WTC11 (cell line): ENCODE data around the gene CPO. TPM values are rescaled to one million over a fixed set of nuclear protein-coding genes. Genes with fewer than 3 reads are reported as not detected.

Experiments
- ATAC-seq: fragments of 200-7000 bp; cut with Tn5 transposase; 2 replicates; pipeline ENCODE4 v1.10.0; 2021; ENCODE audit warnings: mild to moderate bottlenecking, moderate library complexity
- CTCF ChIA-PET: fragments of 300-600 bp; sonication (Branson Sonifier 250); formaldehyde crosslinking; loops from one replicate; lab custom pipeline; 2021; ENCODE audit warnings: antibody characterized with exemption; lab: Charles Lee
- POLR2A ChIA-PET: fragments of 350-600 bp; sonication (Branson Sonifier 250); formaldehyde crosslinking; loops from one replicate; lab custom pipeline; 2021; ENCODE audit warnings: antibody characterized with exemption; lab: Charles Lee
- DNase-seq: peaks from one replicate; pipeline ENCODE4 v3.0.0; 2021; ENCODE audit warnings: low spot score
- H3K27ac Mint-ChIP-seq: 2 replicates; pipeline ENCODE4 v1.8.0; 2021; ENCODE audit warnings: mixed read lengths
- H3K27me3 Mint-ChIP-seq: 2 replicates; pipeline ENCODE4 v1.8.0; 2021; ENCODE audit warnings: low read depth, mild to moderate bottlenecking, moderate library complexity, mixed read lengths
- H3K36me3 Mint-ChIP-seq: 2 replicates; pipeline ENCODE4 v1.8.0; 2021; ENCODE audit warnings: mixed read lengths
- H3K4me1 Mint-ChIP-seq: 2 replicates; pipeline ENCODE4 v1.8.0; 2022; ENCODE audit warnings: mixed read lengths
- H3K4me3 Mint-ChIP-seq: 2 replicates; pipeline ENCODE4 v1.8.0; 2021; ENCODE audit warnings: mild to moderate bottlenecking, moderate library complexity, mixed read lengths
- H3K9me3 Mint-ChIP-seq: 2 replicates; pipeline ENCODE4 v1.8.0; 2021; ENCODE audit warnings: mixed read lengths
- AR ChIP-seq: fragments of 250-450 bp; sonication (Bioruptor Pico); IDR thresholded peaks from 2 replicates; pipeline ENCODE4 v1.9.0; 2021; ENCODE audit warnings: mild to moderate bottlenecking
- CREB1 ChIP-seq: sonication (generic); formaldehyde crosslinking; IDR thresholded peaks from 2 replicates; pipeline ENCODE4 v1.8.0; 2023; ENCODE audit warnings: mild to moderate bottlenecking, missing genetic modification reagents
- CREM ChIP-seq: sonication (generic); formaldehyde crosslinking; IDR thresholded peaks from 2 replicates; pipeline ENCODE4 v1.8.1; 2022; ENCODE audit warnings: mild to moderate bottlenecking, missing genetic modification reagents, moderate library complexity
- E2F4 ChIP-seq: sonication (generic); formaldehyde crosslinking; IDR thresholded peaks from 2 replicates; pipeline ENCODE4 v1.8.1; 2022; ENCODE audit warnings: low read depth, mild to moderate bottlenecking, moderate library complexity, missing genetic modification reagents, borderline replicate concordance
- FOXJ3 ChIP-seq: sonication (generic); formaldehyde crosslinking; IDR thresholded peaks from 2 replicates; pipeline ENCODE4 v1.9.0; 2021; ENCODE audit warnings: missing genetic modification reagents, mild to moderate bottlenecking, borderline replicate concordance
- GRHL2 ChIP-seq: fragments of 250-450 bp; sonication (Bioruptor Pico); IDR thresholded peaks from 2 replicates; pipeline ENCODE4 v1.8.0; 2022; ENCODE audit warnings: mild to moderate bottlenecking, moderate library complexity; ENCODE audit not compliant: insufficient replicate concordance, severe bottlenecking
- HMGA2 ChIP-seq: fragments of 250-450 bp; sonication (Bioruptor Pico); IDR thresholded peaks from 2 replicates; pipeline ENCODE4 v1.4.0; 2021; ENCODE audit warnings: mild to moderate bottlenecking, moderate library complexity
- KAT7 ChIP-seq: sonication (generic); formaldehyde crosslinking; IDR thresholded peaks from 2 replicates; pipeline ENCODE4 v1.8.1; 2023; ENCODE audit warnings: missing genetic modification reagents, mild to moderate bottlenecking, borderline replicate concordance
- MXD4 ChIP-seq: fragments of 250-450 bp; sonication (Bioruptor Pico); IDR thresholded peaks from 2 replicates; pipeline ENCODE4 v1.8.0; 2021; ENCODE audit warnings: mild to moderate bottlenecking, moderate library complexity, borderline replicate concordance
- MYBL2 ChIP-seq: sonication (generic); formaldehyde crosslinking; IDR thresholded peaks from 2 replicates; pipeline ENCODE4 v1.8.1; 2023; ENCODE audit warnings: mild to moderate bottlenecking, moderate library complexity, missing genetic modification reagents
- NFATC4 ChIP-seq: fragments of 250-450 bp; sonication (Bioruptor Pico); IDR thresholded peaks from 2 replicates; pipeline ENCODE4 v1.9.0; 2021; ENCODE audit warnings: mild to moderate bottlenecking
- NFE2L1 ChIP-seq: sonication (generic); formaldehyde crosslinking; IDR thresholded peaks from 2 replicates; pipeline ENCODE4 v1.8.1; 2023; ENCODE audit warnings: missing genetic modification reagents
- PRRX2 ChIP-seq: fragments of 250-450 bp; sonication (Bioruptor Pico); IDR thresholded peaks from 2 replicates; pipeline ENCODE4 v1.8.0; 2021; ENCODE audit warnings: mild to moderate bottlenecking
- RELA ChIP-seq: sonication (generic); formaldehyde crosslinking; IDR thresholded peaks from 2 replicates; pipeline ENCODE4 v1.8.1; 2022; ENCODE audit warnings: missing genetic modification reagents, mild to moderate bottlenecking, borderline replicate concordance
- SMAD4 ChIP-seq: sonication (generic); formaldehyde crosslinking; IDR thresholded peaks from 2 replicates; pipeline ENCODE4 v1.8.0; 2022; ENCODE audit warnings: mild to moderate bottlenecking, missing genetic modification reagents
- TEAD1 ChIP-seq: sonication (generic); formaldehyde crosslinking; IDR thresholded peaks from 2 replicates; pipeline ENCODE4 v1.8.0; 2022; ENCODE audit warnings: mild to moderate bottlenecking, missing genetic modification reagents
- USF2 ChIP-seq: sonication (generic); formaldehyde crosslinking; IDR thresholded peaks from 2 replicates; pipeline ENCODE4 v1.8.1; 2023; ENCODE audit warnings: mild to moderate bottlenecking, missing genetic modification reagents, moderate library complexity
- ZBTB21 ChIP-seq: sonication (generic); formaldehyde crosslinking; IDR thresholded peaks from 2 replicates; pipeline ENCODE4 v1.8.1; 2023; ENCODE audit warnings: mild to moderate bottlenecking, missing genetic modification reagents, borderline replicate concordance
- ZNF232 ChIP-seq: sonication (generic); formaldehyde crosslinking; IDR thresholded peaks from 2 replicates; pipeline ENCODE4 v1.8.0; 2022; ENCODE audit warnings: mild to moderate bottlenecking, missing genetic modification reagents
- ZNF263 ChIP-seq: sonication (generic); formaldehyde crosslinking; IDR thresholded peaks from 2 replicates; pipeline ENCODE4 v1.8.1; 2022; ENCODE audit warnings: low read depth, mild to moderate bottlenecking, moderate library complexity, missing genetic modification reagents
- ZNF317 ChIP-seq: sonication (generic); formaldehyde crosslinking; IDR thresholded peaks from 2 replicates; pipeline ENCODE4 v1.8.1; 2023; ENCODE audit warnings: low read depth, mild to moderate bottlenecking, moderate library complexity, missing genetic modification reagents, borderline replicate concordance
- ZNF396 ChIP-seq: fragments of 250-450 bp; sonication (Bioruptor Pico); IDR thresholded peaks from 2 replicates; pipeline ENCODE4 v1.8.0; 2021; ENCODE audit warnings: mild to moderate bottlenecking, moderate library complexity, borderline replicate concordance
- ZNF423 ChIP-seq: fragments of 250-450 bp; sonication (Bioruptor Pico); IDR thresholded peaks from 2 replicates; pipeline ENCODE4 v2.1.2; 2022; ENCODE audit warnings: mild to moderate bottlenecking, moderate library complexity
- ZNF671 ChIP-seq: fragments of 250-450 bp; sonication (Bioruptor Pico); IDR thresholded peaks from 2 replicates; pipeline ENCODE4 v1.8.0; 2021; ENCODE audit warnings: mild to moderate bottlenecking
- total RNA-seq: library from RNA; stranded (reverse); gene quantifications from 3 replicates; pipeline ENCODE4 v1.2.3, GENCODE V29; 2021

The CPO gene
- total RNA-seq, 1 experiment from 2014 or later = 1.2 TPM

- no peak overlapping the region for H3K27ac Mint-ChIP-seq
Measured at GRCh38 chr2:206921529-206921928, 17.8 kb upstream of the CPO start.

GRCh38 chr2:206935991-206936842 lies 3.1 kb upstream of the CPO start:
- ChIA-PET CTCF (no interaction called here), POLR2A (no interaction called here)
- H3K9me3 Mint-ChIP-seq = peaks cover 15% of the 10 kb centered on the region
- H3K4me1 Mint-ChIP-seq = peaks cover 6% of the 10 kb centered on the region
- H3K4me3 Mint-ChIP-seq = no peak overlapping the region
- no peaks in the 10 kb centered on the region for H3K36me3 Mint-ChIP-seq
- ATAC-seq = no peak
- no peaks in the 10 kb centered on the region for H3K27me3 Mint-ChIP-seq
- no peak overlapping the region for H3K27ac Mint-ChIP-seq
- no peak for DNase-seq
- no peak for TF ChIP-seq FOXJ3 (CRISPR knock-in tag)
- no peak for TF ChIP-seq ZNF423 (CRISPR knock-in tag)
- TF ChIP-seq CREM (CRISPR knock-in tag) = no peak
- TF ChIP-seq SMAD4 = no peak
- TF ChIP-seq ZNF263 (CRISPR knock-in tag) = no peak
- TF ChIP-seq NFE2L1 (CRISPR knock-in tag) = no peak
- TF ChIP-seq KAT7 (CRISPR knock-in tag) = no peak
- no peak for TF ChIP-seq HMGA2 (CRISPR knock-in tag)
- TF ChIP-seq ZNF396 = no peak
- no peak for TF ChIP-seq AR
- TF ChIP-seq RELA (CRISPR knock-in tag) = no peak
- no peak for TF ChIP-seq ZNF317
- no peak for TF ChIP-seq PRRX2
- TF ChIP-seq MXD4 (CRISPR knock-in tag) = no peak
- TF ChIP-seq CREB1 = no peak
- no peak for TF ChIP-seq USF2 (CRISPR knock-in tag)
- TF ChIP-seq ZBTB21 = no peak

More at GRCh38 chr2:206921529-206921928, 17.8 kb upstream of the CPO start:
- ChIA-PET CTCF (no interaction called here), POLR2A (no interaction called here)
- TF ChIP-seq GRHL2 (CRISPR knock-in tag) (no peak), ZNF671 (CRISPR knock-in tag) (no peak), CREM (CRISPR knock-in tag) (no peak)
- no peak for DNase-seq
- Mint-ChIP-seq H3K4me3 (no peak overlapping the region), H3K27me3 (no peaks in the 10 kb centered on the region), H3K4me1 (peaks cover 20% of the 10 kb centered on the region), H3K36me3 (no peaks in the 10 kb centered on the region), H3K9me3 (peaks cover 9% of the 10 kb centered on the region; the same call in 1 of the 2 replicates)
- ATAC-seq = no peak

GRCh38 chr2:206936843-206937230 lies 2.5 kb upstream of the CPO start:
- no peaks in the 10 kb centered on the region for H3K36me3 Mint-ChIP-seq
- ChIA-PET CTCF (no interaction called here), POLR2A (no interaction called here)
- ATAC-seq (no peak), DNase-seq (no peak)
- H3K4me1 Mint-ChIP-seq = peaks cover 6% of the 10 kb centered on the region
- H3K9me3 Mint-ChIP-seq = peaks cover 12% of the 10 kb centered on the region
- TF ChIP-seq NFATC4 (CRISPR knock-in tag) (no peak), TEAD1 (CRISPR knock-in tag) (no peak), ZNF232 (CRISPR knock-in tag) (no peak), ZBTB21 (no peak), E2F4 (no peak), MYBL2 (CRISPR knock-in tag) (no peak)
- TF ChIP-seq, all 79 proteins: peak for 0
- no peak overlapping the region for H3K27ac Mint-ChIP-seq
- no peak overlapping the region for H3K4me3 Mint-ChIP-seq
- no peaks in the 10 kb centered on the region for H3K27me3 Mint-ChIP-seq
